Activated naive CD4-positive, alpha-beta T cell treated with anti-CD3 and anti-CD28 coated beads, Interleukin-2, amount 10 ng/mL, durations not matched to agents 7 days and 5 days (primary cell): ENCODE results near the gene ANGPT4.

Experiments
- CTCF ChIA-PET: fragments of 350-600 bp; sonication (Branson Sonifier 250); formaldehyde crosslinking; loops from one replicate; lab custom pipeline; 2021; ENCODE audit warnings: antibody characterized with exemption; lab: Charles Lee
- DNase-seq: peaks from one replicate; pipeline ENCODE4 v3.0.0-alpha.2; 2020
- H3K27ac Mint-ChIP-seq: one replicate; pipeline ENCODE4 v1.8.0; 2021; ENCODE audit warnings: mild to moderate bottlenecking, moderate library complexity, mixed read lengths
- H3K27me3 Mint-ChIP-seq: one replicate; pipeline ENCODE4 v1.8.0; 2021; ENCODE audit warnings: mild to moderate bottlenecking, mixed read lengths
- H3K36me3 Mint-ChIP-seq: one replicate; pipeline ENCODE4 v1.8.0; 2021; ENCODE audit warnings: mixed read lengths
- H3K4me1 Mint-ChIP-seq: one replicate; pipeline ENCODE4 v1.8.0; 2021; ENCODE audit warnings: mixed read lengths
- H3K4me3 Mint-ChIP-seq: one replicate; pipeline ENCODE4 v1.8.0; 2021; ENCODE audit warnings: mild to moderate bottlenecking, moderate library complexity, mixed read lengths
- H3K9me3 Mint-ChIP-seq: one replicate; pipeline ENCODE4 v1.8.0; 2021; ENCODE audit warnings: mixed read lengths

ANGPT4 gene

DNA sequence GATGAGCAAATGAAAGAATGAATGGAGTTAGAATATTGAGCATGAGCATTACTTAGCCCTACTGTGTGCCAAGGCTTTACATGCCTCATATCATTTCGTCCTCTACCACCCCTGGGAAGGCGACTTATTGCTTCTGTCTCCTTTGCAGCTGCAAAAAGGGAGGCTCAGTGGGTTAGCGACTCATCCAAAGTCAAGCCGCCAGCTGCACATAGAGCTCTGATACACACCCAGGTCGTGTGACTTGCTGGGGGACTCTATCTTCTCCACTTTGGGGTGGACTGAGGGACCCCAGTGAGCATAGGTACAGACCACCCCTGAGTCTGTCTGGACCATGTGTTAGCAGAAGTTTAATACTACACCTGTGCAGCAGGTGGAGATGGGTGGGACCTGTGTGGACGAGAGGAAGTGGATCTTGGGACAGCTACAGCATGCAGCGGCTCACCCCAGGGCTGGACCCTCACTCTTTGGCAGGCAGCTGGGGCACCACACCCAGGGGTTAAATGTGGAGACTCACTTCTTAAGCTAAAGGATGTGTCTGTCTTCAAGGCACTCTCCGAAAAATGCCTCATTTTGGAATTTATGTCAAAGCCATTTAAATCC is 36.2 kb upstream of the ANGPT4 start:
- H3K27ac Mint-ChIP-seq: no peak overlapping the region
- CTCF ChIA-PET: interaction anchor here (9.5 kb wide), 1 partner anchor 136 kb away, joined by 206 read pairs; no protein-coding TSS in a partner anchor
- H3K36me3 Mint-ChIP-seq: no peaks in the 10 kb centered on the region
- H3K4me1 Mint-ChIP-seq: no peaks in the 10 kb centered on the region
- H3K4me3 Mint-ChIP-seq: no peak overlapping the region
- DNase-seq: no peak
- no peaks in the 10 kb centered on the region for H3K9me3 Mint-ChIP-seq
- H3K27me3 Mint-ChIP-seq: peaks cover 56% of the 10 kb centered on the region

DNA sequence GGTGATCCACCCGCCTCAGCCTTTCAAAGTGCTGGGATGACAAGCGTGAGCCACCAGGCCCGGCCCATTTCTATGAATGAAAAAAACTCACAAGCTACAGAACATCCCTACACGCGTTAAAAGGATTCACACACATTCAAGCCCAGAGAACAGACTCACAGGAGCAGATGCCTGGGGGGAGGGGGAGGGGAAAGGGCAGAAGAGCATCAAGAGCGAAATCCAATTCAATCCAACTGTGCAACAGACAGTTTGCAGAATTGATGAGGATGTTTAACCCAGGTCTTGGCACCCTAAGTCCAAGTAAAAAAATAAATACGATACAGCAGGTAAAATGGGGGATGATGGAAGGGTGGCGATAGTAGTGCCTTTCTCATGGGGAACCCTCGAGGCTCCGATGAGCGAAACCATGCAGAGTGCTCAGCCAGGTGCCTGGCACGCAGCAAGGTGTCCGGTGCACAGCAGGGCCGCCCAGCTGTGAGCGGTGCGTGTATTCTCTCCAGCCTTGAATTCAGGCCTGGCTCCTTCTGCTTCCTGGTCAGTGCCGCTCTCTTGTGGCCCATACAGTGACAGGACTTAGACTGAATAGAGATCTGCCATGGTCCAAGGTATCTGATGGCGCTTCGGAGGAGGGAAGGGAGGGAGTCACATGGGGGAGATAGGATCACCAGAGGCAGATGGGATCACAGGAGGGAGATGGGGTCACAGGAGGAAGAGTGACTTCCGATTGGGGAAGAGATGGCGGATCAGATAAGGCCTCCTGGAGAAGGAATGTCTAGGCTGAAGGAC is 35.4 kb upstream of the ANGPT4 start:
- DNase-seq: no peak
- H3K27ac Mint-ChIP-seq: no peak overlapping the region
- peaks cover 59% of the 10 kb centered on the region for H3K27me3 Mint-ChIP-seq
- CTCF ChIA-PET: interaction anchor here (0.6 to 9.5 kb wide), 2 partner anchors 135 to 511 kb away, joined by 3 to 206 read pairs; no protein-coding TSS in a partner anchor
- H3K36me3 Mint-ChIP-seq: no peaks in the 10 kb centered on the region
- no peak overlapping the region for H3K4me3 Mint-ChIP-seq
- no peaks in the 10 kb centered on the region for H3K4me1 Mint-ChIP-seq
- no peaks in the 10 kb centered on the region for H3K9me3 Mint-ChIP-seq

DNA sequence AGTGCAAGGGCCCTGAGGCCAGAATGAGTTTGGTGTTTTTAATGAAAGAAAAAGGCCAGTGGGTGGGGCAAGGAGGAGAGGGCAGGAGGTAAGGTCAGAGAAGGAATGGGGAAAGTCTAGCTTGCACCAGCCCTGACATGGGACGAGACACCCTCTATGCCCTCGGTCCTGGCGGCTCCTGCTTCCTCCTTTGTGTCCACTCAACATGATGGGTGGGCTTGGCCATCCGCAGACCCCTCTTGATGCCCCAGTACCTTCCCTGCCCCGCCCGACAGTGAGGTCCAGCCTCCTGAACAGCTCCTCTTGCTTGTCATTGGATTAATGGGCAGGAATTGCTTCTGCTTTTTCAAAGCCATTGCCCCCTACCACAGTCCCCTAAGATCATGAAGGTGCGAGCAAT is 33.6 kb upstream of the ANGPT4 start:
- no peaks in the 10 kb centered on the region for H3K4me1 Mint-ChIP-seq
- no peak overlapping the region for H3K4me3 Mint-ChIP-seq
- no peak for DNase-seq
- peaks cover 60% of the 10 kb centered on the region for H3K27me3 Mint-ChIP-seq
- no peak overlapping the region for H3K27ac Mint-ChIP-seq
- H3K36me3 Mint-ChIP-seq: no peaks in the 10 kb centered on the region
- CTCF ChIA-PET: no interaction called here
- H3K9me3 Mint-ChIP-seq: no peaks in the 10 kb centered on the region

DNA sequence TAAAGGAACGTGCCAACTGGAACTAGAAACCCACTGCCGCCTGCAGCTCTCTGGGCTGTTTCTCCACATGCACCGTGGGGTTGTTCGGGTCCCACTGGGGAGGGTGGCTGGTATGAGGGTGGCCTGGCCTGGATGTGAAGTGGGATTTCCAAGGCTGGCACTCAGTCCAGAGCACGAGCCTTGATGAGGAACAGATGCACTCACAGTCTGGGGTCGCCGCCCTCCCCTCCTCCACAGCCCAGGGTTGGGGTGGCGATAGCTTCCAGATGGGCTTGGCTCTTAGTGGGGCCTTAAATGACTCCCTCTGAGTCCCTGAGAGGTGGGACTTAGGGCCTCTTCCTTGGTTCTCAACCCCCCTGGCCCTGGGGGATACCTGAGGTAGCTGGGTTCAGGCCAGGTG is 30.7 kb upstream of the ANGPT4 start:
- CTCF ChIA-PET: interaction anchor here (0.7 kb wide), 1 partner anchor 9 kb away, joined by 3 read pairs; no protein-coding TSS in a partner anchor
- H3K9me3 Mint-ChIP-seq: no peaks in the 10 kb centered on the region
- peaks cover 48% of the 10 kb centered on the region for H3K27me3 Mint-ChIP-seq
- no peak overlapping the region for H3K4me3 Mint-ChIP-seq
- no peak overlapping the region for H3K27ac Mint-ChIP-seq
- DNase-seq: no peak
- no peaks in the 10 kb centered on the region for H3K36me3 Mint-ChIP-seq
- no peaks in the 10 kb centered on the region for H3K4me1 Mint-ChIP-seq

DNA sequence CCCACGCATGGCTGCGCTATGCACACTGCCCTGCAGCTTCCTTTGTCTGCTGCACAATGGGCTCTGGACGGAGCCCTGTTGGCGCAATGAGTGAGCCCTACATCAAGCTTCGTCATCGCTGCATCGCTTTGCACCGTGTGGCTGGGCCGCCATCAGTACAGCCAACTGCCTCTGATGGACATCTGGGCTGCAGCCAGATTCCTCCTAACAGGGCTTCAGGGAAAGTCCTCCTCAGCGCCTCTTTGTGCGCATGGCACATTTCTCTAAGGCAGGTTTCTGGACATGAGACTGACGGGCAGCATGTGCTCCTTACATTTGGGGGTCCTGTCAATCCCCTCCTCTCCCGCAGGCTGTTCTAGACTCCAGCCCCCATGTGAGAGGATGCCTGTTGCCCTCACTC is 29.7 kb upstream of the ANGPT4 start:
- Mint-ChIP-seq H3K9me3 (no peaks in the 10 kb centered on the region), H3K27ac (no peak overlapping the region)
- CTCF ChIA-PET: no interaction called here

DNA sequence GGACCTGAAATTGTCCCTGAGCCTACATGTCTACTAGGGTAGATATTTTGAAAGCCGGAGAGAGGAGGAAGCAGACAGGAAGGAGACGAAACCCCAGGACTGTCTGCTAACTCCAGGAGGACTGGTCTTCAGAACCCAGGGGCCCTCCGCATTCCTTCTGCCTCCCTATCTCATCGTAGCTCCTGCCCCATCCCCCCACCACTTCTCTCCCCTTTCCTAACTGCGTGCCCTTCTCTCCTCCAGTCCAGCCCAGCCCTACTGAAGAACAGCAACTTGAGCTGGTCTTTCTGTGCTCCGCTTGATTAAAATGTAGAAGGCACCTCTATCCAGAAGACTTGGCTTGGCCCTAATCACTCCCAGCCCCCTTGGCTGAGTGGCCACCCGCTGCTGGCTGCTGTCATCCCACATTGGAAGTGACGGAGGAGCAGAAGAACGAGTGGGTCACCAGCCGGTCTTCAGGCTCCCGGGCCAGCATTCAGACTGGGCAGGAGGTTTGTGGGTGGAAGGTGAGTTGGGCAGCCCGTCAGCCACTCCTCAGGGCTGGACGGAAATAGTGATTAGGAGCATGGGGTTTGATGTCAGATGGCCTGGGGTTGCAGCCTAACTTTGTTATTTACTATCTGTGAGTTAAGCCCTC is 28.8 kb upstream of the ANGPT4 start:
- H3K36me3 Mint-ChIP-seq: no peaks in the 10 kb centered on the region
- CTCF ChIA-PET: no interaction called here
- DNase-seq: no peak
- no peak overlapping the region for H3K4me3 Mint-ChIP-seq
- H3K27me3 Mint-ChIP-seq: peaks cover 54% of the 10 kb centered on the region
- H3K4me1 Mint-ChIP-seq: no peaks in the 10 kb centered on the region
- H3K27ac Mint-ChIP-seq: no peak overlapping the region
- H3K9me3 Mint-ChIP-seq: no peaks in the 10 kb centered on the region

More for the DNA sequence above, 29.7 kb upstream of the ANGPT4 start:
- H3K4me3 Mint-ChIP-seq: no peak overlapping the region
- no peak for DNase-seq
- H3K4me1 Mint-ChIP-seq: no peaks in the 10 kb centered on the region
- H3K27me3 Mint-ChIP-seq: peaks cover 53% of the 10 kb centered on the region
- H3K36me3 Mint-ChIP-seq: no peaks in the 10 kb centered on the region

DNA sequence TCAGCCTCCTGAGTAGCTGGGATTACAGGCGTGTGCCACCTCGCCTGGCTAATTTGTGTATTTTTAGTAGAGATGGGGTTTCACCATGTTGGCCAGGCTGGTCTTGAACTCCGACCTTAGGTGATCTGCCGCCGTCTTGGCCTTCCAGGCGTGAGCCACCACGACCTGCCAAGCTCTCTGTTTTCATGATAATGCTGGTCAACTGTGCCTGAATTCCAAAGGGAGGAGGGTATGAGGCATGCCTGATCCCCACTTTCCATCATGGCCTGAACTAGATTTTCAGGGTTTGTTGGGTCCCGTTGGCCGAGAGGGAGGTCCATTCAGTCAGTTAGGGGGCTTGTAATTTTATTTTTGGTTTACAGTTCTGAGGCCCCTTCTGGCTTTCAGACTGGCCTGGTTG is 28.0 kb upstream of the ANGPT4 start:
- CTCF ChIA-PET: no interaction called here
- no peak overlapping the region for H3K4me3 Mint-ChIP-seq

DNA sequence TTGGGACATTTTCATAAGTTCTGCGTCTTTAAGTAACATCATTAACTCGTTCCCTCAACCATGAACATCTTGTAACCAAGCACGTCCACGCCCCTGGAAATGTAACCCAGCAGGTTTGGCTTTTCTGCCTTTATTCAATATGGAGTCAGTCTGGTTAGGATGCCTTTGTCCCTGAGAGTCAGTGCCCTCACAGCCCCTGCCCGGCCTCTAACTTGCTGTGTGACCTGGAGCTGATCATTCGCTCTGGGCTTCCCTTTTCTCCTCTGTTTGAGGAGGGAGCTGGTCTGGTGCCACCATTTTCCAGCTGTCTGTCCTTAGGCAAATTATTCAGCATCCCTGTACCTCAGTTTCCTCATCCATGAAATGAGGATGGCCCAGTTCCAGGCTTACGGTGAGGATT is 26.5 kb upstream of the ANGPT4 start:
- peaks cover 54% of the 10 kb centered on the region for H3K27me3 Mint-ChIP-seq
- CTCF ChIA-PET: interaction anchor here (1.3 kb wide), 1 partner anchor 13 kb away, joined by 6 read pairs; no protein-coding TSS in a partner anchor
- DNase-seq: no peak
- H3K4me1 Mint-ChIP-seq: no peaks in the 10 kb centered on the region
- no peak overlapping the region for H3K27ac Mint-ChIP-seq
- H3K9me3 Mint-ChIP-seq: no peaks in the 10 kb centered on the region
- H3K36me3 Mint-ChIP-seq: no peaks in the 10 kb centered on the region
- H3K4me3 Mint-ChIP-seq: no peak overlapping the region

More for the DNA sequence above, 28.0 kb upstream of the ANGPT4 start:
- Mint-ChIP-seq H3K9me3 (no peaks in the 10 kb centered on the region), H3K27ac (no peak overlapping the region), H3K27me3 (peaks cover 52% of the 10 kb centered on the region), H3K4me1 (no peaks in the 10 kb centered on the region), H3K36me3 (no peaks in the 10 kb centered on the region)
- no peak for DNase-seq

DNA sequence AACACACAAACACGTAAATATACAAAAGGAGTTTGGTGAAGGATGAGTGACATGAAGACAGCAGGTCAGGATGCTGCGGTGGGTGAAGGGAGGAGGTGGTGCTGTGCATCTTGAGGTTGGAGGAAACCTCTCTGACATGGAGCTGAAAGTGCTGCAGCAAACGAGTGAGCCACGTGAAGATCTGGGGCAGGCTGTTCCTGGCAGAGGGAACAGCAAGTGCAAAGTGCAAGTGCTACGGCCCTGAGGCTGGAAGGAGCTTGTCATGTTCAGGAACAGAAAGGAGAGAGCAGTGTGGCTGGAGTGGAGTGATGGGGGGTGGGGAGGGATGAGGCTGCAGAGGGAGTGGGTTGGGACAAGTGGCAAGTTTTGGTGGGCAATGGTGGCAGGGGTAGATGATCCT is 24.8 kb upstream of the ANGPT4 start:
- no peaks in the 10 kb centered on the region for H3K36me3 Mint-ChIP-seq
- no peak overlapping the region for H3K27ac Mint-ChIP-seq
- no peak for DNase-seq
- H3K27me3 Mint-ChIP-seq: peaks cover 41% of the 10 kb centered on the region
- CTCF ChIA-PET: no interaction called here
- no peaks in the 10 kb centered on the region for H3K9me3 Mint-ChIP-seq
- H3K4me1 Mint-ChIP-seq: no peaks in the 10 kb centered on the region
- no peak overlapping the region for H3K4me3 Mint-ChIP-seq

DNA sequence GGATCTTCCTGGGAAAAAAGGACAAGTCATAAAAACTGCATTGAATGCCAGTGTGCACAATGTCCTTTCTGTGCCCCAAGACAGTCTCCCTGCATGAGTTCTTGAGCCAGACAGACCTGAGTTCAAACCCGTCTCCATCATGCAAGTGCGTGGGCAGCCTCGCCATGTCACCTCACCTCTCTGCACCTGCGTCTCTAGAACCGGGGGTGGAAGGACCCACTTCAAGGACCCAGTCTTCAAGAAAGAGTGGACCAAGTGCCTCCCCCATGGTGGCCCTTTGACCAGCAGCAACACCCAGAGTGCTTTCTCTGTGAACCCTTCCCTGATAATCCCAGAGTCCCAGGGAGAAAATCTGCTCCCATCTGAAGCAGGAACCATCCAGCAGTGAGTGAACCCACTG is 23.5 kb upstream of the ANGPT4 start:
- no peaks in the 10 kb centered on the region for H3K36me3 Mint-ChIP-seq
- H3K9me3 Mint-ChIP-seq: no peaks in the 10 kb centered on the region
- CTCF ChIA-PET: no interaction called here
- peaks cover 28% of the 10 kb centered on the region for H3K27me3 Mint-ChIP-seq
- H3K4me1 Mint-ChIP-seq: no peaks in the 10 kb centered on the region
- DNase-seq: no peak
- no peak overlapping the region for H3K4me3 Mint-ChIP-seq
- H3K27ac Mint-ChIP-seq: no peak overlapping the region

DNA sequence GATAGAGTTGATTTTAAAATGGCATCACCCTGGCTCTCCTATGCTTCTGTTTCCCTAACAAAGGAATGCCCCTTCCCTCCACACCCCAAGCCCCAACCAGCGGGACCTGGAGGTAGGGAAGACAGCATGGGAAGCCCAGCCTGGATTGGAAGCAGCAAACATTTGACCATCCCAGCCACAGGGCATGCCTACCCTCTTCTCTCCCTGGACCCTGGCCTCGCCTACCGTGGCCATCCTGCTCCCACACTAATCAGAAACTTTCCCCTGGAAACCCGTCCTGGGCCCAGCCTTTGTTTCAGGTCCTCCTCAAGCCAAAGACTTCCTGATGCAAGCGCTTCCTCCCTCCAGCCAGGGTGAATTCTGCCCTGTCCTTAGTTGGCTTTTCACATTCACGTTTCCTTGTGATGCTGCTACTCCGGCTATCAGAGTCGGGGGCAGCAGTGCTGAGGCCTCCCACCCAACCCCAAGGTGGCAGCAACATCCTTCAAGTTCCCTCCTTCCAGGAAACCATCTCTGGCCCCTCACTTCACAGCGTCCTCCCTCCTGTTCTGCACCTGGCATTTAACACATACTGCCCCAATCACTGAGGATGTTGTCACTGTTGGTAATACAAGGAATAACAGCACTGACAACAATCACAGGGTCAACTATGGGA is 18.2 kb upstream of the ANGPT4 start:
- Mint-ChIP-seq H3K27me3 (peaks cover 16% of the 10 kb centered on the region), H3K4me3 (no peak overlapping the region), H3K9me3 (peaks cover 20% of the 10 kb centered on the region), H3K4me1 (no peaks in the 10 kb centered on the region), H3K27ac (no peak overlapping the region), H3K36me3 (peaks cover 3% of the 10 kb centered on the region)
- CTCF ChIA-PET: interaction anchor here (1.0 kb wide), 1 partner anchor 22 kb away, joined by 5 read pairs; no protein-coding TSS in a partner anchor
- no peak for DNase-seq

DNA sequence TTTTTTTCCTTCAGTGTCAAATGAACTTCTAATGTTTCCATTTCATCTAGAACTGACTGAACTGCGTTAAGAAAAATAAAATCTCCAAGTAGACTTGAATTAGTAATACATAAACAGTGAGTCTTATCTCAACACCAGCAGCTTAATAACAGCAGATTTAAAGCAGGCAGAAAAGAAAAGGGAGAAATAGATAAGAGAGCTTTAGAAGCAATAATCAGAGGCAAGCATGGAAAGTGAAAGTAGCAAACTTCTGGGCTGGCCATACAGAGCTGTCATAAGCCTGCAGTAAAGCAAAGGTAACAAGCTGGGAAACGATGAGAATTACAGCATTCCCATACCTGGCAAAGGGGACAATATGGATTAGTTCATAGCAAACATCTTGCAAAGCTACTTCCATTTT is 16.9 kb upstream of the ANGPT4 start:
- Mint-ChIP-seq H3K27ac (no peak overlapping the region), H3K36me3 (peaks cover 3% of the 10 kb centered on the region), H3K4me1 (no peaks in the 10 kb centered on the region), H3K27me3 (peaks cover 14% of the 10 kb centered on the region), H3K4me3 (no peak overlapping the region), H3K9me3 (peaks cover 20% of the 10 kb centered on the region)
- DNase-seq: no peak
- CTCF ChIA-PET: interaction anchor here (0.6 to 1.3 kb wide), 2 partner anchors 23 to 24 kb away, joined by 3 read pairs; no protein-coding TSS in a partner anchor

DNA sequence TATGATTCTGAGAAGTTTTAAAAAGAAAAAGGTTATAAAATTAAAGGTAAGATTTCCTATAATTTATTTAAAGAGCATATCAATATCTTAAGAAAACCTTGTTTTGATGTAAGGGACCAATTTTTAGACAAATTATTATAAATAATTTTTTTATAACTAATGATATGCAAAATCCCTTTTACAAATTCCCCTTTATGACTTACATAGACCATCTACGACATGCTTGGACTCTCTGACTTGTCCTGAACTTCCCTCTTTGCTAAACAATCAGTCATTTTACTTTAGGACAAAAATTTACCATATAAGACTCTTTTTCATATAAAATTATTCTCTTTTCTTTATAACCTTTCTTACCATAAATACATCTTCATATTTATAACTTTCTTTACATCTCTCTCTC is 15.3 kb upstream of the ANGPT4 start:
- no peak overlapping the region for H3K4me3 Mint-ChIP-seq
- H3K27ac Mint-ChIP-seq: no peak overlapping the region
- H3K36me3 Mint-ChIP-seq: peaks cover 3% of the 10 kb centered on the region
- CTCF ChIA-PET: no interaction called here
- no peaks in the 10 kb centered on the region for H3K4me1 Mint-ChIP-seq
- DNase-seq: no peak
- H3K27me3 Mint-ChIP-seq: peaks cover 10% of the 10 kb centered on the region
- H3K9me3 Mint-ChIP-seq: peaks cover 20% of the 10 kb centered on the region

DNA sequence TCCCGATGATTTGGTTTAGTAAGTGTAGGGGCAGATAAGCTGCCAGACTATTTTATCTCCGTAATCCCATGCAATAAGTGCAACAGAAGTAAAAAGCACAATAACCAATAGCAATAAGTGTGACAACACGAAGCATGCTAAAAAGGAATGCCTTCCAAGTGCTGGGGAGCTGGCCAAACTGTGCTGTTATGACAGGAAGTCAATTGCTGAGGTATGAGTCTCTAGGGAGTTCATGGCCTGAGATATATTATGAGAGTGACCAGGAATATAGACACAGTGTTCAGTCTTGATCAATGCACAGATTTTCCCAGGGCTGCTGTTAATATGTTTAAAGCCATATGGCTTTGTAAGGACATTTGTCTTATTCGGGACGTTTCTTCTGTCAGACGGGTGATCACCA is 10.5 kb upstream of the ANGPT4 start:
- H3K4me1 Mint-ChIP-seq: no peaks in the 10 kb centered on the region
- H3K9me3 Mint-ChIP-seq: peaks cover 14% of the 10 kb centered on the region
- peaks cover 3% of the 10 kb centered on the region for H3K36me3 Mint-ChIP-seq
- CTCF ChIA-PET: no interaction called here
- no peak overlapping the region for H3K27ac Mint-ChIP-seq
- peaks cover 4% of the 10 kb centered on the region for H3K27me3 Mint-ChIP-seq
- H3K4me3 Mint-ChIP-seq: no peak overlapping the region
- no peak for DNase-seq
